Measurements from ENCODE around the gene MAMDC2. TPM values are rescaled to one million over a fixed set of nuclear protein-coding genes. Genes with fewer than 3 reads are reported as not detected.

MAMDC2 gene, protein sequence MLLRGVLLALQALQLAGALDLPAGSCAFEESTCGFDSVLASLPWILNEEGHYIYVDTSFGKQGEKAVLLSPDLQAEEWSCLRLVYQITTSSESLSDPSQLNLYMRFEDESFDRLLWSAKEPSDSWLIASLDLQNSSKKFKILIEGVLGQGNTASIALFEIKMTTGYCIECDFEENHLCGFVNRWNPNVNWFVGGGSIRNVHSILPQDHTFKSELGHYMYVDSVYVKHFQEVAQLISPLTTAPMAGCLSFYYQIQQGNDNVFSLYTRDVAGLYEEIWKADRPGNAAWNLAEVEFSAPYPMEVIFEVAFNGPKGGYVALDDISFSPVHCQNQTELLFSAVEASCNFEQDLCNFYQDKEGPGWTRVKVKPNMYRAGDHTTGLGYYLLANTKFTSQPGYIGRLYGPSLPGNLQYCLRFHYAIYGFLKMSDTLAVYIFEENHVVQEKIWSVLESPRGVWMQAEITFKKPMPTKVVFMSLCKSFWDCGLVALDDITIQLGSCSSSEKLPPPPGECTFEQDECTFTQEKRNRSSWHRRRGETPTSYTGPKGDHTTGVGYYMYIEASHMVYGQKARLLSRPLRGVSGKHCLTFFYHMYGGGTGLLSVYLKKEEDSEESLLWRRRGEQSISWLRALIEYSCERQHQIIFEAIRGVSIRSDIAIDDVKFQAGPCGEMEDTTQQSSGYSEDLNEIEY
- 20.9 and 28.7 TPM in 2 replicates for total RNA-seq (ENCODE audit: low replicate concordance)

DNA sequence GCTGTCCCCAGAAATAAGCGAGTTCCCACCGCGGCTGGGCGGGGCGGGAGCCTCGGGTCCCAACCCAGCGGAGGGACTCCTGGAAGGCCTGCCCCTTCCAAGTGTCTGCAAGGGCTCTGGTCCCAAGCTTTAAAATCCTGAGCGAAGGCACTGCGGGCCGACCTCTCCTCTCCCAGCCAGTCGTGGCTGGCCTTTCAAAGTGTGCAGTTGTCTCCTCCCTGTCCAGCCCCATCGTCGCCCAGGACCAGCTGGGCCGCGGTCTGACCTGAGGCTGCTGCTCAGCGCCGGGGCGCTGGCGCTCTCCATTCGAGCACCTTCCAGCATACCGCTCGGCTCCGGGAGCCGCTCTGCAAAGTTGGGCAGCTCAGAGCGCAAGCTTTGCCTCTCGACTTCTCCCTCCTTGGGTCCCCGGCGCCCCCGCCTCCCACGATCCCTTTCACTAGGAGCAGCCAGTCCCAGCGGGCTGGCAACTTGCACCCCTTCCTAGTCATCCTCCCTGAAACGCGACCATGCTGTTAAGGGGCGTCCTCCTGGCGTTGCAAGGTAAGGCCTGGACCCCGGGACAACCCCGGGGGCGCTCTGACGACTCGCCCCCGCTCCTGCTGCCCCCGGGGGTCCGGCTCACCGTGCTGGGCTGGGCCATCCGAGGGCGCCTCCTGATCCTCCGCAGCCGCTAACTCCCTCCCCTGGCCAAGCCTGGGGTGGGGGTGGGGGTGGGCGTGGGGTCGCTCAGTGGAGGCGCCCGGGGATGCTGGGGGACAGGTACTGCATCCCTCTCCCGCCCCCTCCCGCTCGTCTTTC is at the start of gene MAMDC2:
Gene MAMDC2, plus strand, starts transcription at position 160 of the 801 bp plus-strand sequence. Its CDS starts 350 bp downstream, at position 510.
- peak within 1 kb of the TSS; percentile 90 for H2AFZ ChIP-seq (replicated peaks)

DNA sequence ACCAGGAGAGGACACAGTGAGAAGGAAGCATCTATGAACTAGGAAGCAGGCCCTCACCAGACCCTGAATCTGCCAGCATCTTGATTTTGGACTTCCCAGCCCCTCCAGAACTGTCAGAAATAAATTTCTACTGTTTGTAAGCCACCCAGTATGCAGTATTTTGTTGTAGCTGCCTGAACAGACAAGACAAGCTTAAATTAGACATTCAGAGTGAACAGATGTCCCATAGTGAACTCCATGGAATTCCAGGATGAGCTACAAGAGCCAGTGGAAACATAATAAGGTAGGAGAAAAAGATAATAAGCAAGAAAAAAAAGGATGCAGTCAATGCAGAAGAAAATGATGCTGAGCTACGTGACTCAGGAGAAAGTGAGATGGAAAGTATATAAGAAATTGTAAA is 47.8 kb upstream of the MAMDC2 start:
- H3K27me3 Mint-ChIP-seq (ENCODE audit: insufficient read depth, low read depth), result no peaks in the 10 kb centered on the region
- H3K27me3 ChIP-seq, result no peaks in the 10 kb centered on the region
- no peak overlapping the region for H3K27ac Mint-ChIP-seq

More for the DNA sequence above, at the start of gene MAMDC2:
- Histone ChIP-seq H3K9ac (peak within 1 kb of the TSS; percentile 47), H3F3A (ENCODE audit: low read depth) (peaks cover 16% of the 10 kb centered on the region), H3K27ac (peak within 1 kb of the TSS; percentile 93), H3K4me1 (peaks cover 22% of the 10 kb centered on the region), H3K4me2 (peak within 1 kb of the TSS; percentile 94), H3K79me2 (ENCODE audit: low read depth) (no peaks in the 10 kb centered on the region), H3K36me3 (no peaks in the 10 kb centered on the region), H3K4me3 (peak within 1 kb of the TSS; percentile 59), H4K20me1 (ENCODE audit: low read depth) (no peaks in the 10 kb centered on the region), H3K9me3 (ENCODE audit: low read depth) (no peaks in the 10 kb centered on the region), H3K27me3 (peaks cover 6% of the 10 kb centered on the region)
- Mint-ChIP-seq H3K27ac (peak within 1 kb of the TSS; percentile 27), H3K36me3 (no peaks in the 10 kb centered on the region), H3K4me3 (peak within 1 kb of the TSS; percentile 84), H3K27me3 (ENCODE audit: insufficient read depth, low read depth) (peaks cover 16% of the 10 kb centered on the region), H3K9me3 (no peaks in the 10 kb centered on the region), H3K4me1 (peaks cover 27% of the 10 kb centered on the region)
- TF ChIP-seq EZH2 (IDR thresholded peaks at IDR 0.05) (peak; percentile 37), EZH2phosphoT487 (IDR thresholded peaks at IDR 0.05) (no peak)
- TF ChIP-seq, protein P1, sequence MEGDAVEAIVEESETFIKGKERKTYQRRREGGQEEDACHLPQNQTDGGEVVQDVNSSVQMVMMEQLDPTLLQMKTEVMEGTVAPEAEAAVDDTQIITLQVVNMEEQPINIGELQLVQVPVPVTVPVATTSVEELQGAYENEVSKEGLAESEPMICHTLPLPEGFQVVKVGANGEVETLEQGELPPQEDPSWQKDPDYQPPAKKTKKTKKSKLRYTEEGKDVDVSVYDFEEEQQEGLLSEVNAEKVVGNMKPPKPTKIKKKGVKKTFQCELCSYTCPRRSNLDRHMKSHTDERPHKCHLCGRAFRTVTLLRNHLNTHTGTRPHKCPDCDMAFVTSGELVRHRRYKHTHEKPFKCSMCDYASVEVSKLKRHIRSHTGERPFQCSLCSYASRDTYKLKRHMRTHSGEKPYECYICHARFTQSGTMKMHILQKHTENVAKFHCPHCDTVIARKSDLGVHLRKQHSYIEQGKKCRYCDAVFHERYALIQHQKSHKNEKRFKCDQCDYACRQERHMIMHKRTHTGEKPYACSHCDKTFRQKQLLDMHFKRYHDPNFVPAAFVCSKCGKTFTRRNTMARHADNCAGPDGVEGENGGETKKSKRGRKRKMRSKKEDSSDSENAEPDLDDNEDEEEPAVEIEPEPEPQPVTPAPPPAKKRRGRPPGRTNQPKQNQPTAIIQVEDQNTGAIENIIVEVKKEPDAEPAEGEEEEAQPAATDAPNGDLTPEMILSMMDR (IDR thresholded peaks at IDR 0.05), result no peak
- DNase-seq (ENCODE audit: low spot score), result peak; percentile 78

DNA sequence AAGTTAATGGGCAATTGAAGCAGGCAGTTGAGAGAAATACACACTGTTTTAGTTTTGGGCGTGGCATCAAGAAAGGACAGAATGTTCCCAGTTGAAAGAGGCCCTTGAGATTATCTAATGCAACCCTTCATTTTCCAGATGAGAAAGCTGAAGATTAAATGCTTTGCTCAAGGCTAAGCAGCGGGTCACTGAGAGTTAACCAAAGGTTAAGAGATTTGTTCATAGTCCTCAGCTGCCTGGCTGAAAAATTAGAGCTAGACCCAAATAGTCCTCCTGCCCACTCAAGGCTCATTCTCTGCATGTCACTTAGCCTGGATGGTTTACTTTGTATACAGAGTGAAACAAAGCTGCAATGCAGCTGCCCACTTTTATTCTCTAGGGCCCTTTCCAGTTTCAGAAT is 46.7 kb upstream of the MAMDC2 start:
- Histone ChIP-seq H3K27ac (no peak overlapping the region), H2AFZ (replicated peaks) (no peak overlapping the region), H3K79me2 (ENCODE audit: low read depth) (no peaks in the 10 kb centered on the region), H3K4me2 (no peak overlapping the region), H3K36me3 (no peaks in the 10 kb centered on the region), H3K9ac (no peak overlapping the region), H4K20me1 (ENCODE audit: low read depth) (no peaks in the 10 kb centered on the region), H3K4me3 (no peak overlapping the region), H3K9me3 (ENCODE audit: low read depth) (no peaks in the 10 kb centered on the region), H3F3A (ENCODE audit: low read depth) (no peaks in the 10 kb centered on the region), H3K27me3 (no peaks in the 10 kb centered on the region), H3K4me1 (no peaks in the 10 kb centered on the region)
- H3K4me1 Mint-ChIP-seq, result no peaks in the 10 kb centered on the region
- H3K27ac Mint-ChIP-seq, result no peak overlapping the region
- no peaks in the 10 kb centered on the region for H3K9me3 Mint-ChIP-seq
- H3K27me3 Mint-ChIP-seq (ENCODE audit: insufficient read depth, low read depth), result no peaks in the 10 kb centered on the region
- no peaks in the 10 kb centered on the region for H3K36me3 Mint-ChIP-seq
- no peak overlapping the region for H3K4me3 Mint-ChIP-seq
- no peak for TF ChIP-seq EZH2 (IDR thresholded peaks at IDR 0.05)
- TF ChIP-seq, protein P1 (IDR thresholded peaks at IDR 0.05), result no peak
- TF ChIP-seq EZH2phosphoT487 (IDR thresholded peaks at IDR 0.05), result no peak
- DNase-seq (ENCODE audit: low spot score), result no peak

More for the DNA sequence above, 47.8 kb upstream of the MAMDC2 start:
- no peaks in the 10 kb centered on the region for H3F3A ChIP-seq (ENCODE audit: low read depth)
- H3K4me3 ChIP-seq, result no peak overlapping the region
- H3K9me3 ChIP-seq (ENCODE audit: low read depth), result no peaks in the 10 kb centered on the region
- no peak overlapping the region for H2AFZ ChIP-seq (replicated peaks)
- no peak overlapping the region for H3K9ac ChIP-seq
- TF ChIP-seq EZH2phosphoT487 (IDR thresholded peaks at IDR 0.05) (no peak), EZH2 (IDR thresholded peaks at IDR 0.05) (no peak)
- TF ChIP-seq, protein P1 (IDR thresholded peaks at IDR 0.05), result no peak
- no peaks in the 10 kb centered on the region for H3K4me1 ChIP-seq
- Mint-ChIP-seq H3K9me3 (no peaks in the 10 kb centered on the region), H3K4me3 (no peak overlapping the region), H3K4me1 (no peaks in the 10 kb centered on the region), H3K36me3 (no peaks in the 10 kb centered on the region)
- no peaks in the 10 kb centered on the region for H4K20me1 ChIP-seq (ENCODE audit: low read depth)
- H3K36me3 ChIP-seq, result no peaks in the 10 kb centered on the region
- no peak for DNase-seq (ENCODE audit: low spot score)
- no peaks in the 10 kb centered on the region for H3K79me2 ChIP-seq (ENCODE audit: low read depth)
- no peak overlapping the region for H3K27ac ChIP-seq
- no peak overlapping the region for H3K4me2 ChIP-seq
